Globus pallidus (tissue), 1 donor: Measurements from ENCODE around the gene CST11.

Source experiments
- DNase-seq: peaks from one replicate; pipeline ENCODE4 v3.0.0-alpha.2; 2015; ENCODE audit warnings: low spot score

CST11 gene

GRCh38 chr20:23453549-23454543 lies 1.2 kb upstream of the CST11 start:
- no peak for DNase-seq

- DNase-seq, result no peak
These were observed 654 bp downstream of the CST11 start for GRCh38 chr20:23451956-23452487.

- no peak for DNase-seq
These were observed 1.8 kb downstream of the CST11 start for GRCh38 chr20:23450877-23451276.

- DNase-seq, result no peak
These were observed 3.3 kb downstream of the CST11 start for GRCh38 chr20:23449421-23449820.

GRCh38 chr20:23448167-23448566 lies 4.5 kb downstream of the CST11 start:
- no peak for DNase-seq

GRCh38 chr20:23446505-23446904 lies 6.2 kb downstream of the CST11 start:
- peak; percentile 80 for DNase-seq

GRCh38 chr20:23445596-23446217 lies 7.0 kb downstream of the CST11 start:
- DNase-seq, result no peak

GRCh38 chr20:23444859-23445258 lies 7.8 kb downstream of the CST11 start:
- no peak for DNase-seq

GRCh38 chr20:23442436-23442835 lies 10.2 kb downstream of the CST11 start:
- DNase-seq, result no peak

GRCh38 chr20:23441850-23442313 lies 10.8 kb downstream of the CST11 start:
- DNase-seq, result peak; percentile 57

- DNase-seq, result no peak
These were observed 12.7 kb downstream of the CST11 start for GRCh38 chr20:23440004-23440403.

- no peak for DNase-seq
These were observed 14.0 kb downstream of the CST11 start for GRCh38 chr20:23438661-23439060.

GRCh38 chr20:23437126-23437899 lies 15.4 kb downstream of the CST11 start:
- DNase-seq, result no peak

- DNase-seq, result no peak
These were observed 16.0 kb downstream of the CST11 start for GRCh38 chr20:23436681-23437080.

- DNase-seq, result peak; percentile 22
These were observed 16.8 kb downstream of the CST11 start for GRCh38 chr20:23435626-23436539.

- no peak for DNase-seq
These were observed 18.0 kb downstream of the CST11 start for GRCh38 chr20:23434521-23435313.

GRCh38 chr20:23433628-23434027 lies 19.0 kb downstream of the CST11 start:
- no peak for DNase-seq

GRCh38 chr20:23425129-23425528 lies 27.5 kb downstream of the CST11 start:
- DNase-seq, result no peak

- peak; percentile 93 for DNase-seq
These were observed 31.4 kb downstream of the CST11 start, which contains the start of gene NAPB for GRCh38 chr20:23420943-23421931. TSS of gene NAPB (minus strand) at chr20:23421488. CDS start at chr20:23421402, 86 bp downstream.
